NCI-H1417 (cell line): ENCODE data around the gene DEDD.
A peak's percentile ranks its signal among the peaks of the same experiment; 100 is the strongest.

Source experiments
- DNase-seq, 3 experiments: peaks; one replicate each; lab custom pipeline; 2025; lab: John Stamatoyannopoulos, UW

The DEDD gene

GRCh38 chr1:161132410-161133219 lies at the start of gene DEDD:
Gene DEDD, minus strand, starts transcription at chr1:161132667. Its CDS starts 8,205 bp downstream, at chr1:161124462.
- peak; percentile 95 to 99 (median 98) for DNase-seq

- DNase-seq = no peak
Observed at GRCh38 chr1:161182214-161182613, 49.7 kb upstream of the DEDD start.

GRCh38 chr1:161180639-161181038 lies 48.2 kb upstream of the DEDD start:
- peak in 1 of 3 experiments; percentile 4 for DNase-seq

DNA sequence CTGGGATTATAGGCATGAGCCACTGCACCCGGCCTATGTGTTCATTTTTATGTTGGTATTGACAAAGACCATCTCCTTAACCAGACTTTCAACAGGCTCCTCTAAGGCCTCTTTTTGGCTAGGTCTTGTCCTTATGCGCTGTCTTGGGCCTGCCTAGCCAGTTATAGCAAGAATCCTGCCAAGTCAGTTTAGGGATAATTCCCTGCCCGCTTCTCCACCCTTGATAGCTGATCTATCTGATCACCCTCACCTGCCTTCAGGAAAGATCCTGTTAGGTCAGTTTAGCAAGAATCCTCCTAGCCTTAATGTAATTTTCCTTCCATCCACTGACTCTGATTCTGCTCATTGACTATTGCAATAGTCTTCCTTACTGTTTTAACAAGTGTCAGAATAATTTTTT lies 47.2 kb upstream of the DEDD start:
- DNase-seq = no peak

GRCh38 chr1:161177936-161178244 lies 45.4 kb upstream of the DEDD start:
- peak in 2 of 3 experiments; percentile 71 to 80 for DNase-seq

DNA sequence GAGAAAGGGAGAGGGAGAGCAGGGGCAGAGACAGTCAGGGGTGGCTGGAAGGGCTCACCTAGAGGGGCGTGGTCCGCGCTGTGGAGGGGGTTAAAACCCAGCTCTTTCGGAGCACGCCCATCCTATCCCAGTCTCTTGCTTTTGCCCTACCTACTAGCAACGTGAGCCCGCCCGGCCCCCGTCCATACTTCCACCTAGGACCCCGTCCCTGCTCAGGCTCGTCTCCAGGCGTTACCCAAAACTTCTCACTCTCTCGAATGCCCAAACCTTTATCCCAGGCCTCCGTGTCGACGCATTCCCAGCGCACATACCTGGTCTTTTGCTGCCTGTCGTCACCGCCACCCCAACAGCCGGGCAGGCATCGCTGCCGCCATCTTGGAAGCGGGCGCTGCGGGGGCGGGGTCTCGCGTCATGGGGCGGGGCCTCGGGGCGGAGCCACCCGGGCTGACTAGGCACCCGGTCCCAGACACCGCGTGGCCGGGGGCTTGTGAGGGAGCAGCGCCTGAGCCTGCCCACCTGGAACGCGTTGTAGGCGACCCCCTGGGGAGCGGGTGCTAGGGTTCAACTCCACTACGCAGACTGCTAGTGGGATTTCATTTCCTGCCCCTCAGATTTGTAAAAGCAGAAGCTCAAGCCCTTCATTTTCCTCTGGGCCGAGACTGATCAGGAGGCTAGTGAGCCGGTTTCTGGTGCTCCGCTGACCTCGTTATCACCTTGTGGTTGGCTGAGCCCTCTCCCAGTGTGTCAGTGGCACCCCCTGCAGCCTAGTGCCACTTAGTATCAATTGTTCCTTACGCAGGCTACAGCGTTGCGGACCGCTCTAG lies 44.9 kb upstream of the DEDD start, which contains the start of gene B4GALT3:
Gene B4GALT3 (minus strand): TSS at position 396 of the 824 bp plus-strand sequence. CDS start 1,447 bp downstream, outside the sequence.
- peak; percentile 97 to 98 (median 98) for DNase-seq

- DNase-seq = peak in 1 of 3 experiments; percentile 58
Observed at GRCh38 chr1:161176468-161177111, 44.1 kb upstream of the DEDD start.

- DNase-seq = no peak
Observed at GRCh38 chr1:161175771-161176453, 43.4 kb upstream of the DEDD start.

DNA sequence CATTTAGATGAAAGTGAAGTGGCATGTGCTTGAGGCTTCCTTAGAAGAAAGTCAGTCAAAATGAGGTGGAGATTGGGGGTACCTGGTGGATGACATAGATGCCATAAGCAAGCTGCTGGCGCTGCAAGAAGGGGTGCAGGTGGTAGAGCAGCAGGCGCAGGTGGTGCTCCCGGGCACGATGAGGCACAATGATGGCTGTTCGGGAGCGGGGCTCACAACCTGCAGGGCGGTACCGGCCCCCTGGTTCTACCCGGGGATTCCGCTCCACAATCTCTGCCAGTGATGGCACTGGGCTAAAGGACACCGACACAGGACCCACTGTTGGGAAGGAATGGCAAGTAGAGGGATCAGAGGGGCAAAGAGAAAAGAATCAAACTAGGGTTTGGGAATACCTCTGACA lies 42.4 kb upstream of the DEDD start:
- DNase-seq = no peak

DNA sequence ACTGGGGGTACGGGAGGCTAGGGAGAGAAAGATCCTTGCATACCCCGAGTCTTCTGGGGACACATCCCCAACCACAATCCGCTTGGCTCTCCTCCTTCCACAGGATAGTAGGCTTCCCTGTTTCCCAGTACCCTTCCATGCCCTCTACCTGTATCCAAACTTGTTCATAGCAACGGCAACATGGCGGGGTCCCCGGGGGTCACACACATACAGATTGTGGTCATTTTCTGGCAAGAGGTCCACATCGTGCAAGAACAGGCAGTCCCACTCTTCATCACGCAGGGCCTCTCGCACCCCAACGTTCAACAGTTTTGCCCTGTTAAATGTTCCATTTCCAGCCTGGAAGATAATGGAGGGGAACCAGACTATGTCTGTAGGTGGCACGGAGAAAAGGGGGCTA lies 41.2 kb upstream of the DEDD start:
- DNase-seq = no peak

DNA sequence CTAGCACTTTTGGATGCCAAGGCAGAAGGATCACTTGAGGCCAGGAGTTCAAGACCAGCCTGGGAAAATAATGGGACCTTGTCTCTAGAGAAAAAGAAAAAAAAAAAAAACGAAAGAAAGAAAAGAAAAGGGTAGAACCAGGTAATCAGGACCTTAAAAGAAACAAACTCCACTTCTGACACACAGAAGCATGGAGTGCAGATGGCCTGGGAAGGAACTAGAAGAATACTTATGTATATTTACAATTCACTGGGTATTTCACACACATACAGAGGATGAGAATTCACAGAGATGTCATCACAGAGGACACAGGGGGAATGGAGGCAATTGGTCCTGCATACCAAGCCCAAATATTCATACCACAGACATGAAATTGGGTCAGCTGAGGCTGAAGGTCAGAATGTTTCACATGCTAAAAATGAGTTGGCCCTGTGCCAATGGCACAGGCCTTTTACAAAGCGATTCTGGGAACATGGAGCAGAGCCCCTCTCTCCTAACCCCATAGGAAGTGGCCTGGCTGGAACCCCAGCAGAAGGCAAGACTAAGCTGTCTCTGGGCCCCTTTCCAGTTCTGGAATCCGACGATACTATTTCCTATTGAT lies 40.4 kb upstream of the DEDD start:
- DNase-seq = no peak

- DNase-seq = no peak
Observed at GRCh38 chr1:161172349-161172748, 39.9 kb upstream of the DEDD start.

GRCh38 chr1:161171696-161172095 lies 39.2 kb upstream of the DEDD start:
- no peak for DNase-seq

DNA sequence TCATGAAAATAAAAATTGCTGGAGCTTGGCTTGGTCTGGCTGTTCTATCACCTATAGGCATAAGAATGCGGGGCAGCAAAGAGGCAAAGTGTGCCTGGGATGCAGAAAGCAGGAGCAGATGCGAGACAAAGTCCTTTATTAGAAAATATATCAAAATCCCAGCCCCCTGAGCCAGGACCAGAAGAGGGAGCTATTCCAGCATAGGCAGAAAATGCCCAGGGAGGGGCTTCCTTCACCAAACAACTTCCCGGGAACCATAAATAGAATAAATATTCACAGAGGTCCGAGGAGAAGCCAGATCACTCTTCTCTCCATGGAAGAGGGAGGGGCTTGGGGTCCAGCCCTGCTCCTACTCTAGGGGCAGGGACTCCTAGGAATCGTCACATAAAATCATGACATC lies 38.7 kb upstream of the DEDD start:
- DNase-seq = no peak

DNA sequence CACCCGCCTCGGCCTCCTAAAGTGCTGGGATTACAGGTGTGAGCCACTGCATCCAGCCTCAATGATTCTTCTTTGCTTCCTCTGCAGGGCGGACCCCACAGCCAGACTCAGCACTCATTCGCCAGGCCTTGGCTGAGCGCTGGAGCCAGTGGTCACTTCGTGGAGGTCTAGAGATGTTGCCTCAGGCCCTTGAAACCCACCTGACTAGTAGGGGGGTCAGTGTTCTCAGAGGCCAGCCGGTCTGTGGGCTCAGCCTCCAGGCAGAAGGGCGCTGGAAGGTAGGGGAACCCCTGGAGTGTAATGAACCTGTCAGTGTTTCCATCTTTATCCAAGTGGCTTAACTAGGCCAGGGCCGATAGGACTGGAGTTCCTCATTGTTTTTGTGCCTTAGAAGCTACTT lies 36.4 kb upstream of the DEDD start:
- no peak for DNase-seq

DNA sequence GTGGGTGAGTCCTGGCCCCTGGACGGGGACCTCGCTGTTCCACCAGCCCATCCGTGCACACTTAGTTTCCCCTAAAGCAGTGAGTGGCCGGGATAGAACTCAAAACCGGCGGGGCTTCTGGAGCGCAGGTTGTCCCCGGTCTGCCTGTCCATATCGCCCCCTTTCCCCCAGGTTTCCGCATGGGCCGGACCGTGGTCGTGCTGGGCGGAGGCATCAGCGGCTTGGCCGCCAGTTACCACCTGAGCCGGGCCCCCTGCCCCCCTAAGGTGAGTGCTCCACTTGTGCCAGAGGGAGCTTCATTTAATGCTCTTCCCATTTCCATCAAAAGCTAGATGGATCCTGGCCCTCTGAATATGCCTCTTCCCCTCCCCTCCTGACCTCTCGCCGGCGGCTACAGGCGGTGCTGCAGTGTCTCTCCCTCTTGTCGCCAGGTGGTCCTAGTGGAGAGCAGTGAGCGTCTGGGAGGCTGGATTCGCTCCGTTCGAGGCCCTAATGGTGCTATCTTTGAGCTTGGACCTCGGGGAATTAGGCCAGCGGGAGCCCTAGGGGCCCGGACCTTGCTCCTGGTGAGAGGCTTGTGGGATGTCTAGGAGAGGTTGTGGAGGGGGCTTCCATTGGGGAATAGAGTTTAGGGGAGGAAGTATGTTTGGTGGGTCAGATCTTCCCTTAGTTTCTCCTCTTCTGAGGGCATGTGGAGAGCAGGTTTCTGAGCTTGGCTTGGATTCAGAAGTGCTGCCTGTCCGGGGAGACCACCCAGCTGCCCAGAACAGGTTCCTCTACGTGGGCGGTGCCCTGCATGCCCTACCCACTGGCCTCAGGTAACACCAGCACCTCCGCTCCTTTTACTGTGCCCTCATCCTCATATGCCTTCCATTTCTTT lies 34.4 kb upstream of the DEDD start:
- DNase-seq = peak; percentile 32 to 64 (median 62)

DNA sequence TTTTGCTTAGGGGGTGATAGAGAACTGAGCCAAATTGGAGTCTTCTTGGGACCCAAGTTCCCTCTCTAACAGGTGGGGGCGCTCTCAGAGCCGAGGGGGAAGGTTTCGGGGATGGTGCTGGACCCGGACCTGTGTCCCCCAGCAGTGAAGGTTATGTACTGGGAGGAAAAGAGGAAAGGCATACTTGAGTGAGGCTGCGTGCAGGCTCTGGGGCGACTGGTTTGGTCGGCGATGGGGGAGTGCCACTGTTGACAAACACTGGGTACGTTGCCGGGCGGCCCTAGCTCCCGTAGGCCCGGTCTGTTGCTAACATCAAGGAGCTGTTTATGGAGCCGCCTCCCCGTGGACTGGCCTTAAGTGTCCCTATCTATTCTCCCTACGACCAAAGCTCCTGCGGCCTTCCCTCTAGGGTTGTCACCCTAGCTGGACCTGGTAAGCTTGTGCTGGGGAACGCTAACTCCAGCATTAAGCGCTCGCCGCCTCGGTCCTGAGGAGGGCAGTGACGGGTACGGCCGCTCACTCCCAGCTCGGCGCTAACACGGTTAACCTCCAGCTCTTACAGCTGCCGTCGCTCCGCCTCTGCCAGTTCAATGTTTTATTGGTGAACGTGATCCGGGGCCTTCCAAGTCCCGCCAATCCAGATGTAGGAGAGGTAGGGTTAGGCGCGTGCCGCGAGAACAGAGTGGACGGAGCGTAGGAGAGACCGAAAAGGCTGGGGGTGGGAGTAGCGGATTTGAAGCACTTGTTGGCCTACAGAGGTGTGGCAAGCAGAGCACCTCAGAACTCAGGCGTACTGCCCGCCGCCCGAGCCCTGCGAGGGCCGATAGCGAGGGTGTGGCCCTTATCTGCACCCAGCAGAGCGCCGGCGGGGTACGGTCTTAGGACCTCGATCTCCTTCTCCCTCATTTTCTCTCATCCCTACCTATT lies 33.5 kb upstream of the DEDD start, which contains the start of gene PPOX:
Gene PPOX (plus strand): TSS at position 685 of the 927 bp plus-strand sequence. CDS start 422 bp downstream, outside the sequence.
- DNase-seq = peak; percentile 95 to 100 (median 99)

DNA sequence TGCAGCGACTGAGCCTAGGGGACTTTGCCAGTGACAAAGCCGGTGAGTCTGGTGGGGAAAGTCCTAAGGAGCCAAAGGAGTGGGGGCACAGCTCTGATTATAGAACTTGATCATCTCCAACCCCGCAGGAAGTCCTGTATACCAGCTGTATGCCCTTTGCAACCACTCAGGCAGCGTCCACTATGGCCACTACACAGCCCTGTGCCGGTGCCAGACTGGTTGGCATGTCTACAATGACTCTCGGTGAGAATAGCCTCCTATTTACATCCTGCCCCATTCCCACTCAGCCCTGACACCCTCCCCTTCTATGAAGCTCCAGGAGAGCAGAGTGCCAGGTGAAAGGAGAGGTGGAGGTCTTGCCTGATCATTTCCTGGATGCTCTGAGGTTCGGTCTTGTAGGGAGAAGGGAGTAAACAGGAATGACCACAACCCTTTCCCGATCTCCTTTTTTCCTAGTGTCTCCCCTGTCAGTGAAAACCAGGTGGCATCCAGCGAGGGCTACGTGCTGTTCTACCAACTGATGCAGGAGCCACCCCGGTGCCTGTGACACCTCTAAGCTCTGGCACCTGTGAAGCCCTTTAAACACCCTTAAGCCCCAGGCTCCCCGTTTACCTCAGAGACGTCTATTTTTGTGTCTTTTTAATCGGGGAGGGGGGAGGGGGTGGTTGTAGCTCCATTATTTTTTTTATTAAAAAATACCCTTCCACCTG lies 32.6 kb upstream of the DEDD start:
- no peak for DNase-seq

GRCh38 chr1:161163793-161164192 lies 31.3 kb upstream of the DEDD start:
- no peak for DNase-seq
